HAP-1 (cell line): ENCODE results near the gene ATP5PO.
A peak's percentile ranks its signal among the peaks of the same experiment; 100 is the strongest.
"Not testable (repeated sequence)": the region's sequence is repeated elsewhere in the genome, so short reads cannot be mapped to it uniquely, and the experiment has no call there.

Source experiments
- DNase-seq, 2 experiments: peaks; one replicate each; pipeline ENCODE4 v3.0.0-alpha.2; 2016 to 2020; ENCODE audit warnings: low spot score in 2 of 2
- H3K27me3 ChIP-seq: fragments of 250-450 bp; sonication (Bioruptor Pico); 2 replicates; pipeline ENCODE4 v1.5.1; 2020; ENCODE audit warnings: low read depth, mild to moderate bottlenecking, moderate library complexity
- H3K36me3 ChIP-seq: fragments of 250-450 bp; sonication (Bioruptor Pico); replicated peaks from 2 replicates; pipeline ENCODE4 v1.5.1; 2020; ENCODE audit warnings: mild to moderate bottlenecking
- H3K4me1 ChIP-seq: fragments of 250-450 bp; sonication (Bioruptor Pico); 2 replicates; pipeline ENCODE4 v1.5.1; 2020; ENCODE audit warnings: mild to moderate bottlenecking
- H3K4me3 ChIP-seq: fragments of 250-450 bp; sonication (Bioruptor Pico); 2 replicates; pipeline ENCODE4 v1.5.1; 2020; ENCODE audit warnings: mild to moderate bottlenecking, moderate library complexity
- H3K9me3 ChIP-seq: fragments of 250-450 bp; sonication (Bioruptor Pico); 2 replicates; pipeline ENCODE4 v1.5.1; 2020; ENCODE audit warnings: mild to moderate bottlenecking, moderate library complexity
- in situ Hi-C: fragments of 300-500 bp; cut with MboI; formaldehyde crosslinking; loops from 3 replicates; pipeline ENCODE4 v1.14.3; 2020; ENCODE audit warnings: low sequenced_read_pairs, inconsistent platforms, mixed read lengths

Gene ATP5PO

DNA sequence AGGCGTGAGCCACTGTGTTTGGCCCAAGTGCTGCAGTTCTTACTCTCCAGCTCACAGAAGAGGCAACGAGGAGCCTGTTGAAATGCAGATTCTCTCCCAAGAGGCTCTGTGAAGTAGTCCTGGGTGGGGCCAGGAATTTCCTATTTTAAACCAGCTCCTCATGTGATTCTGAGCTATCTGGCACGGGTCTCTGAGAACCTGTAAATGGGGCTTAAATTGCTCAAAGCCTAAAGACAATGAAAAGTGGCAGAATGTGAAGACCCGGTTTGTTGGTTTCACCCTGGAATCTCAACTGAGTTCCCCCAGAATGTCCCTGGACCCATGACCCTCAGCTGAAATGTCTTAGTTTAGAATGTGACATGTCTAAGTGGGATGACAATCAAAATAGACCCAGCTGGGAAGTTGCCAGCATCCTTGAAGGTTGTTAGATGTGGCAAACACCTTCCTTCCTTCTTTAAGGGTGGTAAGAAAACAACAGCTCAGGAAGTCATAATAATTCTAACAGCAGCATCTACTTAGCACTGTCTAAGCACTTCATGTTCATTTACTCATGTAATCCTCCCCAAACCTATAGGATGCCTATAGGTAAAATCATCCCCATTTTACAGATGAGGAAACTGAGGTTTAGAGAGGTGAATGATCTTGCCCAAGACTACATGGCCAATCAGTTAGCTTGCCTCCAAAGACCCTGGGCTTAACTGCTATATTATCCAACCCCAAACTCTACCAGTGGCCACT, 20.9 kb upstream of the ATP5PO start:
- H3K4me1 ChIP-seq: peaks cover 39% of the 10 kb centered on the region
- DNase-seq: peak; percentile 66 to 67
- H3K36me3 ChIP-seq: no peaks in the 10 kb centered on the region
- no peaks in the 10 kb centered on the region for H3K9me3 ChIP-seq
- no peak overlapping the region for H3K4me3 ChIP-seq
- in situ Hi-C loops: no loop called here
- no peaks in the 10 kb centered on the region for H3K27me3 ChIP-seq

DNA sequence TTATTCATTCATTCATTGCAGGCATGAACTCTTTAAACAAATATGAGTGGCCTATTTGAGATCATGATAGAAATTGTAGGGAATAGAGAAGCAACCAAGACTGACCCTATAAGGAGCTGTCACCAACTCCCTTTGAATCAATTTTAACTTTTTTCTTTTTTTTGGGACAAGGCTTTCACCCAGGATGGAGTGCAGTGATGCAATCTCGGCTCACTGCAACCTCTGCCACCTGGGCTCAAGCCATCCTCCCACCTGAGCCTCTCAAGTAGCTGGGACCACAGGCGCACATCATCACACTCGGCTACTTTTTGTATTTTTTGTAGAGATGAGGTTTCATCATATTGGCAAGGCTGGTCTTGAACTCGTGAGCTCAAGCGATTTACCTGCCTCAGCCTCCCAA, 17.1 kb upstream of the ATP5PO start:
- Histone ChIP-seq H3K4me3 (no peak overlapping the region), H3K27me3 (no peaks in the 10 kb centered on the region), H3K36me3 (no peaks in the 10 kb centered on the region), H3K9me3 (no peaks in the 10 kb centered on the region), H3K4me1 (peaks cover 34% of the 10 kb centered on the region)
- DNase-seq: no peak
- in situ Hi-C loops: no loop called here

DNA sequence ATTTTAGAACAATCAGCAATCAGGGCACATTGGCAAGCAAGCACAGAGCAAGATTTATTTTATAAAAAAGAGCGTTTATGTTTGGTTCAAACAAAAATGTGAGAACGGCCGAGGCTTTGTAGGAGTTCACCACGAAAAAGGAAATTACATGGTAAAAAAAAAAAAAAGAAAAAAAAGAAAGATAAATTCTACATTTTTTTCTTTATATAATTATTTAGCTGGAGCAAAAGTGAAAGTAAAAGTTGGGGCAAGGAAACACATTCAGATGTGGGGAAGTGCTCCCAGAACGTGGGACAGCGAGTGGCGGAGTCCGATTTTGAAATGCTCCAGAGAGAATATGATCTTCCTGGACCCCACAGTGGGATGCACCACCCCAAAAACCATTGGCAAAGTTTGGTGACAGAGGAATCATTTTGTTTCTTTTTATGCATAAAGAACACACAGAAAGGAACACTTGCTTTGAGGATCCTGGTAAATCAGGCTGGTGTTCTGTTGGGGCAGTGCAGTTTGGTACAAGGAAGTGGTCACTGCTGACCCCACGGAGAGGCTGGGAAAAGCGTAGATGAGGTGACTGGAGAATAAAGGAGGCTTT, 16.3 kb upstream of the ATP5PO start:
- H3K4me3 ChIP-seq: peak overlapping the region; percentile 24
- no peaks in the 10 kb centered on the region for H3K9me3 ChIP-seq
- in situ Hi-C loops: no loop called here
- no peak for DNase-seq
- no peaks in the 10 kb centered on the region for H3K27me3 ChIP-seq
- peaks cover 34% of the 10 kb centered on the region for H3K4me1 ChIP-seq
- H3K36me3 ChIP-seq: no peaks in the 10 kb centered on the region

DNA sequence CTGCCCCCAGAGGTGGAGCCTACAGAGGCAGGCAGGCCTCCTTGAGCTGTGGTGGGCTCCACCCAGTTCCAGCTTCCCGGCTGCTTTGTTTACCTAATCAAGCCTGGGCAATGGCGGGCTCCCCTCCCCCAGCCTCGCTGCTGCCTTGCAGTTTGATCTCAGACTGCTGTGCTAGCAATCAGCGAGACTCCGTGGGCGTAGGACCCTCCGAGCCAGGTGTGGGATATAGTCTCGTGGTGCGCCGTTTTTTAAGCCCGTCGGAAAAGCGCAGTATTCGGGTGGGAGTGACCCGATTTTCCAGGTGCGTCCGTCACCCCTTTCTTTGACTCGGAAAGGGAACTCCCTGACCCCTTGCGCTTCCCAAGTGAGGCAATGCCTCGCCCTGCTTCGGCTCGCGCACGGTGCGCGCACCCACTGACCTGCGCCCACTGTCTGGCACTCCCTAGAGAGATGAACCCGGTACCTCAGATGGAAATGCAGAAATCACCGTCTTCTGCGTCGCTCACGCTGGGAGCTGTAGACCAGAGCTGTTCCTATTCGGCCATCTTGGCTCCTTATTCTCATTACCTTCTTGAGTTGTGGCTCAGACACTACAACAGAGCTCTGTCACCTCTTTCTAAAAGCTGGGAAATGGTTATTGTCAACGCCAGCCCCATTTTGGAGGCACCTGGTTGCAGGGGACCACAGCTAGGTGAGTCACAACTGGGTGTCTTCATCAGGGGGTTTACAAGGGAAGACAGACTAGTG, 15.6 kb upstream of the ATP5PO start:
- peak overlapping the region; percentile 24 for H3K4me3 ChIP-seq

DNA sequence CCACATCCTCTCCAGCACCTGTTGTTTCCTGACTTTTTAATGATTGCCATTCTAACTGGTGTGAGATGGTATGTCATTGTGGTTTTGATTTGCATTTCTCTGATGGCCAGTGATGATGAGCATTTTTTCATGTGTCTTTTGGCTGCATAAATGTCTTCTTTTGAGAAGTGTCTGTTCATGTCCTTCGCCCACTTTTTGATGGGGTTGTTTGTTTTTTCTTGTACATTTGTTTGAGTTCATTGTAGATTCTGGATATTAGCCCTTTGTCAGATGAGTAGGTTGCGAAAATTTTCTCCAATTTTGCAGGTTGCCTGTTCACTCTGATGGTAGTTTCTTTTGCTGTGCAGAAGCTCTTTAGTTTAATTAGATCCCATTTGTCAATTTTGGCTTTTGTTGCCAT, 10.6 kb upstream of the ATP5PO start:
- H3K9me3 ChIP-seq, H3K27me3 ChIP-seq, H3K36me3 ChIP-seq, DNase-seq, H3K4me3 ChIP-seq, in situ Hi-C loops, H3K4me1 ChIP-seq: not testable (repeated sequence)

More for the DNA sequence above, 15.6 kb upstream of the ATP5PO start:
- H3K4me1 ChIP-seq: peaks cover 31% of the 10 kb centered on the region
- in situ Hi-C loops, H3K36me3 ChIP-seq, DNase-seq, H3K27me3 ChIP-seq, H3K9me3 ChIP-seq: not testable (repeated sequence)

DNA sequence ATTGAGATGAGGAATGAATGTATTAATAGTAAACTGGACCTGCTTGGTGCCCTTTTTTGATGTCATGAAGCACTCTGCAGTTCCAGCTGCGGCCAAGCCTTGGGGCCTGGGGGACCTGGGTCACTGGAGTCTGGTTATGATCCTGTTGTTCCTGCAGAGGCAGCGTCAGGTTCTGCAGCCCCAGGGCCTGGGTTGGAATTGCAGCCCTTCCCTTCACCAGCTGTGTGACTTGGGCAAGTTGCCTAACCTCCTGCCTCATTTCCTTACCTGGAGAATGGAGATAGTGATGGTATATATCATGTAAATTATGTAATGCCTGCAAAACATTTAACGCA, 9.1 kb upstream of the ATP5PO start:
- H3K9me3 ChIP-seq: no peaks in the 10 kb centered on the region
- H3K27me3 ChIP-seq: no peaks in the 10 kb centered on the region
- H3K4me3 ChIP-seq: no peak overlapping the region
- DNase-seq: no peak
- in situ Hi-C loops: loop anchor here (25.0 kb wide), 1 partner anchor 688 kb away; the partner anchor contains the start of gene RCAN1
- H3K36me3 ChIP-seq: no peaks in the 10 kb centered on the region
- peaks cover 4% of the 10 kb centered on the region for H3K4me1 ChIP-seq

DNA sequence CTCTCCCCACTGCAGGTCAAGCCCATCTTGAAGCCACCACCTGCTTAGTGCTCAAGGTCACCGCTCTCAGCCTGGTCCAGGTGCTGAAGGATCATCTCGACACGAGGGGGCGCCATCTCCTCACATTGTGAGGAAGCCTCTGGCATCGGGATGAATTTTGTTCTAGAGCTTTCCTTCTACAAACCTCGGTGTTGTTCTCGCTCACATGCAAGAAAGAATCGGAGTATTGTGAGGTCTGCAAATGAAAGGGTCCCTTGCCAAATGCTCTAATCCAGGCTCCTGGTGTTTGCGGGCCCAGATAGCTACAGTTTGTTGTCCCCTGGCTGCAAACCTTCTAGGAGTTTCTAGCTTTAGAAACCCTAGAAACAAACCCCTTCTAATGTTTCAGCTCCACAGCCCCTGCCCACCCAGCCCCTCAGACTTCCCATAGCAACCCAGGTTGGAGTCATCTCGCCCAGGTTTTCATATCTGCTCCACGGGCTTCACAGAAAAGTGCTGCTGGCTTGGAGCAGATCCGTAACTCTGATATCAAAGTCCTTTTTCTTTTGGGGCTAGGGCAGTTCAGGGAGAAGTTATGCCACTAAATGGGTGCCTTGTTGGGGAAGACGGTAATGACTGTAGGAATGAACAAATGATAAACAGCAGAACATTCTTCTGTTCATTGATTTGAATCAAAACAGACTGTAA, 8.6 kb upstream of the ATP5PO start:
- Histone ChIP-seq H3K4me1 (peaks cover 4% of the 10 kb centered on the region), H3K9me3 (no peaks in the 10 kb centered on the region), H3K27me3 (no peaks in the 10 kb centered on the region), H3K4me3 (no peak overlapping the region), H3K36me3 (no peaks in the 10 kb centered on the region)
- peak; percentile 80 to 95 for DNase-seq
- in situ Hi-C loops: loop anchor here (25.0 kb wide), 1 partner anchor 688 kb away; the partner anchor contains the start of gene RCAN1

DNA sequence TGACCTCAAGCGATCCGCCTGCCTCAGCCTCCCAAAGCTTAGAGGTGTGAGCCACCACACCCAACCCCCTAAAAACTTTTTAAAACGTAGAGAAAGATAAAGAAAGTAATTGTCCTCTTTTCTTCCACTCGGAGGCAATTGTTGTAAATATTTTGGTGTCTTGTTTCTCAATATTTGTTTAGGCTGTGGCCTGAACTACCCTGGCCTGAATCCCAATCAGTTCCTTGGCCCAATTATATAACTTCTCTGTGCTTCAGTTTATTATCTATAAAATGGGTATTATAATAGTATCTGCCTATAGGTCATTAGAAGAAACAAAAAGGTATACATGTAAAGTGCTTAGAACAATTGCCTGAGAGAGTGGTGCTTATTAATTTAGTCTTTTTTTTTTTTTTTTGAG, 1.8 kb upstream of the ATP5PO start:
- no peak for DNase-seq
- Histone ChIP-seq H3K27me3 (no peaks in the 10 kb centered on the region), H3K4me1 (peaks cover 9% of the 10 kb centered on the region), H3K9me3 (no peaks in the 10 kb centered on the region), H3K36me3 (peaks cover 11% of the 10 kb centered on the region), H3K4me3 (no peak overlapping the region)
- in situ Hi-C loops: loop anchor here (25.0 kb wide), 1 partner anchor 695 kb away; the partner anchor contains the start of gene RCAN1

DNA sequence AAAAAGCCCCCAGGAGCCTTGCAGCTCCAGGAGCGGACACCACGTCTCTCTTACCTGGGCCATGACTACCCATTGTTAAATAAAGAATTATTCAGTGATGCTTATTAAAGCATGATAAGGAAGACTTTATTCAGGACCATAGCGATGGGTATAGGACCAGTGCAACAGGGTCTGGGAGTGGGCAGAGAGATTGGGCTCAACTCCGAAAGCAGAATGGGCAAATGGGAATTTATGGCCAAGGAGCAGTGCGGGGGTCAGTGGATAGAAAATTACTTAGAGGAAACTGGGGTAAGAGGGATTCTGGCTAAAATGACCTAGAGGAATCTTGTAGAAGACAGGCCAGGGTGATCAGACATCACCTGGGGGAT, 580 bp upstream of the ATP5PO start:
- Histone ChIP-seq H3K27me3 (no peaks in the 10 kb centered on the region), H3K9me3 (no peaks in the 10 kb centered on the region), H3K4me3 (peak overlapping the region; percentile 80), H3K36me3 (peaks cover 20% of the 10 kb centered on the region), H3K4me1 (peaks cover 9% of the 10 kb centered on the region)
- in situ Hi-C loops: loop anchor here (25.0 kb wide), 1 partner anchor 696 kb away; the partner anchor contains the start of gene RCAN1
- no peak for DNase-seq

DNA sequence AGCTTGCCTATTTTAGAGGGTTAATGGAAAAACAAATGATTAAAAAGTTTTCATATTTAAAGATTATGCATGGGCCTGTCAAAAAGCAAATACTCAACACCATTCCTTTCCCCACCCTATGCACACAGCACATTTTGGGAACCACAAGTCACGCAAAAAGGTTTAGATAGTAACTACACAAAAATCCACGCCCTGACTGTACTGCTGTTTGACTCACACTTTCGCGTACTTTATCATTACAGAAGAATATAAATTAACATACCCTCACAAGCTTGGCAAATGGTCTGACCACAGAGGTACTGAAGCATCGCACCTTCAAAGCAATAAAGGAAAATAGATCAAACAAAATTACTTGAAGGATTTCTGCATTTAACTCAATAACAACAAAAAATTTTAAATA, 1.4 kb downstream of the ATP5PO start:
- H3K36me3 ChIP-seq: peaks cover 40% of the 10 kb centered on the region
- H3K4me3 ChIP-seq: peak overlapping the region; percentile 80
- in situ Hi-C loops: loop anchor here (25.0 kb wide), 1 partner anchor 698 kb away; the partner anchor contains the start of gene RCAN1
- DNase-seq: no peak
- peaks cover 9% of the 10 kb centered on the region for H3K4me1 ChIP-seq
- H3K9me3 ChIP-seq: no peaks in the 10 kb centered on the region
- H3K27me3 ChIP-seq: no peaks in the 10 kb centered on the region

DNA sequence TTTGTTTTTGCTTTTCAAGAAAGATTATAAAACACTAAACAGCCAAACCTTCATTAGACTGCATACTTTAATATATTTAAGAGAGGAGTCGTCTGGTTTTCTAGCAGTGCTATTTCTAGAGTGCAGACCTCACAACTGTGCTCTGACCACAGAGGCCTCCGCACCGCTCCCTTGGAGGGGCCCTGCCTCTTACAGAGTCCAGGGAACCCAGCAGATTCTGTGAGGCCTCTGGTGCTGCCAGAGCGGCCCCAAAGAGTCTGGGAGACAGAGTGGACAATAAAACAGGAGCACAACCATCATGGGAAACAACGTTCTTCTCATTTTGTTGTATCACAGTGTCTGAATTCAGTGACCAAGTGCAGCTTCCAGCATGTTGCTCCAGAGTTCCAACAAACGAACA, 5.8 kb downstream of the ATP5PO start:
- Histone ChIP-seq H3K9me3 (no peaks in the 10 kb centered on the region), H3K4me1 (0 out of 2 replicates have a peak, but pooled peaks cover 4% of the 10 kb centered on the region), H3K27me3 (no peaks in the 10 kb centered on the region), H3K4me3 (no peak overlapping the region), H3K36me3 (peaks cover 81% of the 10 kb centered on the region)
- in situ Hi-C loops: loop anchor here (25.0 kb wide), 1 partner anchor 703 kb away; the partner anchor contains the start of gene RCAN1
- DNase-seq: no peak

DNA sequence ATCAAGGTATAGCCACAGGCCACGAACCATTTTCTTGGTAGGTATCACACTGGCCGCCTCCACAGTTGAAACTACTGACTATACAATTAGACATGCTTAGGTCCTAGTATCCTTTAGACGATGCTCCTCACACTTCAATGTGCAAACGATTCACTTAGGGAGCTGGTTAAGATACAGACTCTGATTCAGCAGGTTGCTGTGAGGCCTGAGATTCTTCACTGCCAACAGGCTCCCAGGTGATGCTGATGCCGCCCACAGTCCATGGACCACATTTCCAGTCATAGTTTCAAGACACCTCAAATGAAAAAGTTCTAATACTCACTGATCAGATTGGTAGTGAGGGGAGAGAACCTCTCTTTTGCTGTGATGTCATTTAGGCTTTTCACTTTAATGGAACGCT, 6.8 kb downstream of the ATP5PO start:
- in situ Hi-C loops: loop anchor here (25.0 kb wide), 1 partner anchor 704 kb away; the partner anchor contains the start of gene RCAN1
- H3K36me3 ChIP-seq: peaks cover 91% of the 10 kb centered on the region
- no peak overlapping the region for H3K4me3 ChIP-seq
- no peaks in the 10 kb centered on the region for H3K9me3 ChIP-seq
- no peaks in the 10 kb centered on the region for H3K4me1 ChIP-seq
- no peak for DNase-seq
- H3K27me3 ChIP-seq: no peaks in the 10 kb centered on the region

DNA sequence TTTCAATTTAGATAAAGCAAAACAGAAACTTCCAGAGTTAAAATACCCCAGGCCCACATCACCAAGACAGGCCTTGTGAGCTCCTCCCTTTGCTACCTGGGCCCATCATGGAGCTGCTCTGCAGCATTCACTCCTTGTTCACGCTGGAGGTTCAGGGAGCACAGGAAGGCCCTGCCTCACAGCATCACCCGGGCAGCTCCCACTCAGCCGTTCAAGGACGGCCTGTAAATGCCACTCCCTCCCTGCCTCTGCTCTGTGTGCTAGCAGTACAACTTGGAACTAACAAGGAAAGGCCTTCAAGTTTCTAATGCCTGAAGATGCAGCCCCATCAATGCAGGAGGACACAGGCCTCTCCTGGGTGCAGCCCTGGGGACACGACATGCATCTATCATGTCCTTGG, 11.6 kb downstream of the ATP5PO start:
- no peak overlapping the region for H3K4me3 ChIP-seq
- in situ Hi-C loops: loop anchor here (25.0 kb wide), 1 partner anchor 708 kb away; the partner anchor contains the start of gene RCAN1
- DNase-seq: no peak
- peaks cover 72% of the 10 kb centered on the region for H3K36me3 ChIP-seq
- no peaks in the 10 kb centered on the region for H3K9me3 ChIP-seq
- H3K4me1 ChIP-seq: no peaks in the 10 kb centered on the region
- no peaks in the 10 kb centered on the region for H3K27me3 ChIP-seq
